Fibroblast of pulmonary artery (primary cell): Measurements from ENCODE around the gene ACOT8.
A peak's percentile ranks its signal among the peaks of the same experiment; 100 is the strongest.

ENCODE experiments used
- DNase-seq: peaks from one replicate; pipeline ENCODE4 v3.0.0-alpha.2; 2010; ENCODE audit warnings: low read depth
- H3K4me3 ChIP-seq: replicated peaks from 2 replicates; pipeline ENCODE4 v1.5.1; 2011; ENCODE audit warnings: low read depth, mild to moderate bottlenecking, control low read depth, low read length, moderate library complexity
- CTCF ChIP-seq: IDR thresholded peaks from 2 replicates; pipeline ENCODE4 v1.5.1; 2011; ENCODE audit warnings: mild to moderate bottlenecking, control low read depth, low read length, inconsistent platforms; ENCODE audit errors: missing control alignments

The ACOT8 gene

GRCh38 chr20:45872626-45873025, 15.4 kb upstream of the ACOT8 start:
- no peak for DNase-seq
- TF ChIP-seq CTCF = no peak

GRCh38 chr20:45867819-45868176, 10.6 kb upstream of the ACOT8 start:
- no peak overlapping the region for H3K4me3 ChIP-seq

More at GRCh38 chr20:45872626-45873025, 15.4 kb upstream of the ACOT8 start:
- no peak overlapping the region for H3K4me3 ChIP-seq

GRCh38 chr20:45867136-45867818, 10.1 kb upstream of the ACOT8 start:
- TF ChIP-seq CTCF = no peak
- H3K4me3 ChIP-seq = no peak overlapping the region
- no peak for DNase-seq

More at GRCh38 chr20:45867819-45868176, 10.6 kb upstream of the ACOT8 start:
- no peak for TF ChIP-seq CTCF
- DNase-seq = peak; percentile 40

- DNase-seq = no peak
- H3K4me3 ChIP-seq = no peak overlapping the region
- TF ChIP-seq CTCF = no peak
These were observed 9.3 kb upstream of the ACOT8 start for GRCh38 chr20:45866454-45866853.

GRCh38 chr20:45863543-45864470, 6.6 kb upstream of the ACOT8 start:
- TF ChIP-seq CTCF = no peak
- DNase-seq = no peak
- H3K4me3 ChIP-seq = no peak overlapping the region

GRCh38 chr20:45861221-45862075, 4.3 kb upstream of the ACOT8 start:
- no peak for TF ChIP-seq CTCF
- no peak overlapping the region for H3K4me3 ChIP-seq
- peak; percentile 29 for DNase-seq
